ENCODE measurements around the gene DMWD. TPM values are rescaled to one million over a fixed set of nuclear protein-coding genes. Genes with fewer than 3 reads are reported as not detected.

DMWD gene
- total and polyA plus RNA-seq, 2 of the 13 experiments (the other 11 are each of a cell fraction or from before 2014, with no cell fraction given): 10.3 to 14.9 TPM

- TF ChIP-seq DR1 (CRISPR knock-in tag; IDR thresholded peaks at IDR 0.05) (no peak), ZMYM3 (CRISPR knock-in tag; IDR thresholded peaks at IDR 0.05) (peak; percentile 78), ZNF503 (CRISPR knock-in tag; IDR thresholded peaks at IDR 0.05) (no peak), ZNF839 (CRISPR knock-in tag; IDR thresholded peaks at IDR 0.05; ENCODE audit: borderline replicate concordance) (no peak), ZNF281 (CRISPR knock-in tag; IDR thresholded peaks at IDR 0.05; ENCODE audit: borderline replicate concordance) (no peak), ZNF850 (CRISPR knock-in tag; conservative IDR thresholded peaks at IDR 0.05) (no peak), ASH2L (IDR thresholded peaks at IDR 0.05; ENCODE audit: insufficient read length, low read depth, low read length) (no peak), USF2 (IDR thresholded peaks at IDR 0.05; ENCODE audit: low read depth, low read length) (no peak), USF2 (CRISPR knock-in tag; IDR thresholded peaks at IDR 0.05; ENCODE audit: borderline replicate concordance) (no peak), ZNF263 (CRISPR knock-in tag; IDR thresholded peaks at IDR 0.05) (peak; percentile 97), EEA1 (CRISPR knock-in tag; IDR thresholded peaks at IDR 0.05; ENCODE audit: borderline replicate concordance) (no peak), KDM1A (CRISPR knock-in tag; IDR thresholded peaks at IDR 0.05) (peak; percentile 69), GZF1 (CRISPR knock-in tag; IDR thresholded peaks at IDR 0.05) (no peak), CHD4 (IDR thresholded peaks at IDR 0.05; ENCODE audit: borderline replicate concordance, low read length) (peak; percentile 1; the same call in 1 of the 2 replicates), FOXA3 (CRISPR knock-in tag; IDR thresholded peaks at IDR 0.05) (peak; percentile 69), TBX2 (CRISPR knock-in tag; IDR thresholded peaks at IDR 0.05; ENCODE audit: borderline replicate concordance) (no peak), SALL2 (CRISPR knock-in tag; IDR thresholded peaks at IDR 0.05) (no peak), ZNF720 (CRISPR knock-in tag; IDR thresholded peaks at IDR 0.05) (no peak), ZNF274 (CRISPR knock-in tag; IDR thresholded peaks at IDR 0.05) (no peak)
- TF ChIP-seq, protein P1, sequence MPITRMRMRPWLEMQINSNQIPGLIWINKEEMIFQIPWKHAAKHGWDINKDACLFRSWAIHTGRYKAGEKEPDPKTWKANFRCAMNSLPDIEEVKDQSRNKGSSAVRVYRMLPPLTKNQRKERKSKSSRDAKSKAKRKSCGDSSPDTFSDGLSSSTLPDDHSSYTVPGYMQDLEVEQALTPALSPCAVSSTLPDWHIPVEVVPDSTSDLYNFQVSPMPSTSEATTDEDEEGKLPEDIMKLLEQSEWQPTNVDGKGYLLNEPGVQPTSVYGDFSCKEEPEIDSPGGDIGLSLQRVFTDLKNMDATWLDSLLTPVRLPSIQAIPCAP (CRISPR knock-in tag; IDR thresholded peaks at IDR 0.05; ENCODE audit: low read depth): no peak
- TF ChIP-seq, protein P2, sequence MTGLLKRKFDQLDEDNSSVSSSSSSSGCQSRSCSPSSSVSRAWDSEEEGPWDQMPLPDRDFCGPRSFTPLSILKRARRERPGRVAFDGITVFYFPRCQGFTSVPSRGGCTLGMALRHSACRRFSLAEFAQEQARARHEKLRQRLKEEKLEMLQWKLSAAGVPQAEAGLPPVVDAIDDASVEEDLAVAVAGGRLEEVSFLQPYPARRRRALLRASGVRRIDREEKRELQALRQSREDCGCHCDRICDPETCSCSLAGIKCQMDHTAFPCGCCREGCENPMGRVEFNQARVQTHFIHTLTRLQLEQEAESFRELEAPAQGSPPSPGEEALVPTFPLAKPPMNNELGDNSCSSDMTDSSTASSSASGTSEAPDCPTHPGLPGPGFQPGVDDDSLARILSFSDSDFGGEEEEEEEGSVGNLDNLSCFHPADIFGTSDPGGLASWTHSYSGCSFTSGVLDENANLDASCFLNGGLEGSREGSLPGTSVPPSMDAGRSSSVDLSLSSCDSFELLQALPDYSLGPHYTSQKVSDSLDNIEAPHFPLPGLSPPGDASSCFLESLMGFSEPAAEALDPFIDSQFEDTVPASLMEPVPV (CRISPR knock-in tag; IDR thresholded peaks at IDR 0.05): no peak
These were observed 12.0 kb downstream of the DMWD start (continued) for GRCh38 chr19:45780448-45781213.
